Esophagus squamous epithelium (tissue), 5 donors: Measurements from ENCODE around the gene RAET1G. TPM values are rescaled to one million over a fixed set of nuclear protein-coding genes. Genes with fewer than 3 reads are reported as not detected.
"Not testable (repeated sequence)": the region's sequence is repeated elsewhere in the genome, so short reads cannot be mapped to it uniquely, and the experiment has no call there.

Experiments
- DNase-seq: peaks from one replicate; lab custom pipeline; 2025; lab: John Stamatoyannopoulos, UW
- H3K27ac ChIP-seq, 4 donors: fragments of 200-600 bp; sonication (generic); one replicate each; pipeline ENCODE4 v1.5.1; 2016 to 2019; ENCODE audit warnings: mild to moderate bottlenecking in 1 of 4
- H3K27me3 ChIP-seq, 4 donors: fragments of 200-600 bp; sonication (generic); 1 replicate in 3 of 4; 2 replicates in 1 of 4; pipeline versions ENCODE4 v1.5.1 to v1.6.0; 2017 to 2021; ENCODE audit warnings: antibody characterized with exemption in 1 of 4
- H3K36me3 ChIP-seq, 3 donors: fragments of 200-600 bp; sonication (generic); one replicate each; pipeline ENCODE4 v1.5.1; 2016 to 2019
- H3K4me1 ChIP-seq, 3 donors: fragments of 200-600 bp; sonication (generic); one replicate each; pipeline ENCODE4 v1.5.1; 2017 to 2019
- H3K4me3 ChIP-seq, 4 donors: fragments of 200-600 bp; sonication (generic); 1 replicate in 3 of 4; 2 replicates in 1 of 4; pipeline ENCODE4 v1.5.1; 2016 to 2019; ENCODE audit warnings: mild to moderate bottlenecking in 2 of 4, moderate library complexity in 1 of 4
- H3K9me3 ChIP-seq, 3 donors: fragments of 200-600 bp; sonication (generic); one replicate each; pipeline ENCODE4 v1.5.1; 2016 to 2019
- CTCF ChIP-seq, 6 experiments: fragments of 450-650 bp in 4 of 6; fragments of 200-600 bp in 2 of 6; sonication (generic) in 2 of 6; IDR thresholded peaks; one replicate each; pipeline ENCODE4 v1.5.1; 2016 to 2019; ENCODE audit warnings: antibody characterized with exemption in 6 of 6, mild to moderate bottlenecking in 4 of 6, moderate library complexity in 4 of 6
- POLR2A ChIP-seq, 4 donors: fragments of 450-650 bp; IDR thresholded peaks; one replicate each; pipeline ENCODE4 v1.6.1; 2017; ENCODE audit warnings: antibody characterized with exemption in 4 of 4, mild to moderate bottlenecking in 4 of 4, moderate library complexity in 3 of 4
- WGBS, 2 donors: methylation state at CpG; one replicate each; pipeline ENCODE4 v1.1.5; 2018; 5-methylcytosine and 5-hydroxymethylcytosine counted together
- intact Hi-C: fragments of 100-400 bp; cut with DNase I; formaldehyde crosslinking; loops from one replicate; pipeline ENCODE4 v1.15.0; 2022
- total RNA-seq, 4 donors: library from RNA; depleted of rRNA; stranded (reverse); fragments of >200 nt; gene quantifications; one replicate each; pipeline ENCODE4 v1.1.0, GENCODE V29; 2016
- donor health status: DM: yes; HTN: yes; CAD: no.

Gene RAET1G
- total RNA-seq, 4 donors from 2014 or later: 9.0 to 26.8 (median 13.5) TPM

GRCh38 chr6:149925253-149925973, 2.5 kb upstream of the RAET1G start:
- Histone ChIP-seq H3K27me3 (peaks cover 0 to 44% (median 4%) of the 10 kb centered on the region in 4 donors), H3K9me3 (no peaks in the 10 kb centered on the region), H3K4me1 (peaks cover 16 to 46% (median 24%) of the 10 kb centered on the region in 3 donors), H3K36me3 (no peaks in the 10 kb centered on the region), H3K27ac (peak overlapping the region; percentile 42 to 85 (median 79)), H3K4me3 (peak overlapping the region; percentile 48 to 65 (median 57))
- WGBS, 2 donors: 35 to 38% methylated on average over 2 to 5 of the region's 34 CpGs
- intact Hi-C loops: no loop called here
- DNase-seq: no peak
- no peak for TF ChIP-seq CTCF (IDR thresholded peaks at IDR 0.05)
- no peak for TF ChIP-seq POLR2A (IDR thresholded peaks at IDR 0.05)

GRCh38 chr6:149924933-149925252, 2.0 kb upstream of the RAET1G start:
- no peak for DNase-seq
- Histone ChIP-seq H3K9me3 (no peaks in the 10 kb centered on the region), H3K27me3 (peaks cover 0 to 39% (median 4%) of the 10 kb centered on the region in 4 donors), H3K4me1 (peaks cover 16 to 46% (median 24%) of the 10 kb centered on the region in 3 donors), H3K36me3 (no peaks in the 10 kb centered on the region), H3K27ac (peak overlapping the region in 3 of 4 donors; percentile 77 to 85 (median 81)), H3K4me3 (no peak overlapping the region)
- intact Hi-C loops: loop anchor here (5.0 kb wide), 1 partner anchor 88 kb away; no protein-coding TSS in a partner anchor
- WGBS, 2 donors: 80 to 96% methylated on average over 1 to 4 of the region's 4 CpGs
- TF ChIP-seq POLR2A (IDR thresholded peaks at IDR 0.05) (no peak), CTCF (IDR thresholded peaks at IDR 0.05) (no peak)

- H3K4me1 ChIP-seq: peaks cover 16 to 46% (median 24%) of the 10 kb centered on the region in 3 donors
- H3K4me3 ChIP-seq: no peak overlapping the region
- TF ChIP-seq CTCF (IDR thresholded peaks at IDR 0.05): no peak
- no peak for TF ChIP-seq POLR2A (IDR thresholded peaks at IDR 0.05)
- peaks cover 0 to 1% (median 0%) of the 10 kb centered on the region in 3 donors for H3K36me3 ChIP-seq
- H3K9me3 ChIP-seq: no peaks in the 10 kb centered on the region
- WGBS, 2 donors: 93 to 100% methylated on average over 4 to 7 of the region's 9 CpGs
- DNase-seq: no peak
- H3K27me3 ChIP-seq: peaks cover 0 to 34% (median 2%) of the 10 kb centered on the region in 4 donors
- intact Hi-C loops: loop anchor here (5.0 kb wide), 1 partner anchor 87 kb away; no protein-coding TSS in a partner anchor
- peak overlapping the region in 2 of 4 donors; percentile 77 to 85 for H3K27ac ChIP-seq
Observed at GRCh38 chr6:149924206-149924932, 1.4 kb upstream of the RAET1G start.

- Histone ChIP-seq H3K27ac (peak overlapping the region in 2 of 4 donors; percentile 22 to 49), H3K27me3 (peaks cover 0 to 24% (median 0%) of the 10 kb centered on the region in 4 donors), H3K4me3 (peak overlapping the region; percentile 46 to 71 (median 60)), H3K36me3 (peaks cover 0 to 10% (median 0%) of the 10 kb centered on the region in 3 donors), H3K4me1 (peaks cover 16 to 46% (median 24%) of the 10 kb centered on the region in 3 donors), H3K9me3 (no peaks in the 10 kb centered on the region)
- WGBS, 2 donors: 24 to 26% methylated on average over 20 to 33 of the region's 33 CpGs
- intact Hi-C loops: loop anchor here (5.0 kb wide), 1 partner anchor 86 kb away; no protein-coding TSS in a partner anchor
- no peak for TF ChIP-seq CTCF (IDR thresholded peaks at IDR 0.05)
- no peak for TF ChIP-seq POLR2A (IDR thresholded peaks at IDR 0.05)
- no peak for DNase-seq
Observed at GRCh38 chr6:149923327-149923986, 536 bp upstream of the RAET1G start.

- H3K9me3 ChIP-seq, DNase-seq, H3K27ac ChIP-seq: not testable (repeated sequence)
- Histone ChIP-seq H3K27me3 (peaks cover 0 to 15% (median 0%) of the 10 kb centered on the region in 4 donors), H3K36me3 (peaks cover 0 to 11% (median 0%) of the 10 kb centered on the region in 3 donors), H3K4me3 (peak overlapping the region in 3 of 4 donors; percentile 55 to 71 (median 64)), H3K4me1 (peaks cover 16 to 59% (median 30%) of the 10 kb centered on the region in 3 donors)
- intact Hi-C loops: loop anchor here (5.0 kb wide), 1 partner anchor 85 kb away; no protein-coding TSS in a partner anchor
- 39 to 51% methylated on average over 2 to 5 of the region's 5 CpGs for WGBS, 2 donors
Observed at GRCh38 chr6:149922091-149922490, 830 bp downstream of the RAET1G start.
